ACC112 (cell line): ENCODE results near the gene ARHGAP45.
"Not testable (repeated sequence)": the region's sequence is repeated elsewhere in the genome, so short reads cannot be mapped to it uniquely, and the experiment has no call there.

Experiments
- H2AFZ ChIP-seq: fragments of 200-600 bp; sonication (generic); one replicate; pipeline ENCODE4 v1.6.0; 2017; ENCODE audit warnings: antibody characterized with exemption, low read length; ENCODE audit not compliant: unreplicated experiment
- H3K27ac ChIP-seq: fragments of 200-600 bp; sonication (generic); 2 replicates; pipeline ENCODE4 v1.5.1; 2014; ENCODE audit warnings: low read depth, mild to moderate bottlenecking, antibody characterized with exemption, low read length, moderate library complexity
- H3K27me3 ChIP-seq: fragments of 200-600 bp; sonication (generic); 2 replicates; pipeline ENCODE4 v1.6.1; 2014; ENCODE audit warnings: mild to moderate bottlenecking, antibody characterized with exemption, low read length, moderate library complexity, mixed read lengths; ENCODE audit not compliant: insufficient read depth
- H3K36me3 ChIP-seq: fragments of 200-600 bp; sonication (generic); 2 replicates; pipeline ENCODE4 v1.6.1; 2016; ENCODE audit warnings: mild to moderate bottlenecking, antibody characterized with exemption, low read length, moderate library complexity, mixed read lengths; ENCODE audit not compliant: insufficient read depth
- H3K4me1 ChIP-seq: fragments of 200-600 bp; sonication (generic); one replicate; pipeline ENCODE4 v1.6.1; 2016; ENCODE audit warnings: low read length, mixed read lengths; ENCODE audit not compliant: insufficient read depth, unreplicated experiment, control insufficient read depth
- H3K4me3 ChIP-seq: fragments of 200-600 bp; sonication (generic); 2 replicates; pipeline ENCODE4 v1.5.1; 2014; ENCODE audit warnings: mild to moderate bottlenecking, low read depth, low read length
- H3K79me2 ChIP-seq: fragments of 200-600 bp; sonication (generic); one replicate; pipeline ENCODE4 v1.6.0; 2016; ENCODE audit warnings: low read length; ENCODE audit not compliant: control insufficient read depth, unreplicated experiment, insufficient read depth

ARHGAP45 gene

GRCh38 chr19:1066748-1067340 is at the start of gene ARHGAP45:
TSS of gene ARHGAP45 (plus strand) at chr19:1067167. CDS start at chr19:1067406, 239 bp downstream.
- Histone ChIP-seq H3K27ac (no peak within 1 kb of the TSS), H3K36me3 (no peaks in the 10 kb centered on the region), H3K4me1 (no peaks in the 10 kb centered on the region), H3K27me3 (peaks cover 27% of the 10 kb centered on the region), H2AFZ (no peak within 1 kb of the TSS), H3K4me3 (peak within 1 kb of the TSS; percentile 60), H3K79me2 (no peaks in the 10 kb centered on the region)

DNA sequence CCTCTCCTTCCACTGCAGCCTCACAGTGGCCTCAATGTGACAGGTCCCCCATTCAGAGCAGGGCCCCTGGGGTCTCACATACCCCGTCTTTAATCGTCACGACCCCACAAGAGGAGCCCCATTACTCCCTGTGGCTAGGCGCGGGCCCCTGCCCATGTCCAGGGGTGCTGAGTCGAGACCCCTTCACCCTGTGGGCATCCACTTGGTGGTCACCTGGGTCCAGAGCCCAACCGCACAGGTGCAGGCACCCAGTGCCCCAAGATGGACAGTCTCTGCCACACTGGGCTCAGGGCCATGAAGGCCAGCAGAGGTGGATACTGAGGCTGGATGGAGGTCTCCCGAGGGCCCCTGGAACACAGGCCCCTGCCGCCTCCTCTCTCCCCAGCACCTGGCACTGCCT is 49.1 kb upstream of the ARHGAP45 start:
- Histone ChIP-seq H3K4me1 (peaks cover 27% of the 10 kb centered on the region), H3K4me3 (no peak overlapping the region), H3K79me2 (peaks cover 74% of the 10 kb centered on the region), H2AFZ (no peak overlapping the region), H3K27me3 (no peaks in the 10 kb centered on the region), H3K36me3 (no peaks in the 10 kb centered on the region), H3K27ac (no peak overlapping the region)

DNA sequence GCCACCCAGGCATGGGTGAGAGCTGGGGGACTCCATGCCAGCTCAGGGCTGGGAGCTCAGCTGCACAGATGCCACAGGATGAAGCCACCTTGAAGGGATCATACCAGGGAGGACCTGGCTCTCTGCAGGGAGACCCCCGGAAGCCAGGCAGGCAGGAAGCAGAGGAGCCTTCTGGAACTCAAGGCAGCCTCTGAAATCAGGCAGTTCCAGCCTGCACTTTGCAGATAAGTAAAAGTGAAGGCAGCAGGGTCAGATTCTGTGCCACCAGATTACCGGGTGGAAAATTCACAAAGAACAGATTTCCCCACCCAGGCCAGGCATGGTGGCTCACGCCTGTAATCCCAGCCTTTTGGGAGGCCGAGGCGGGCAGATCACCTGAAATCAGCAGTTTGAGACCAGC is 48.6 kb upstream of the ARHGAP45 start:
- H3K27me3 ChIP-seq = no peaks in the 10 kb centered on the region
- H3K4me3 ChIP-seq = peak overlapping the region; percentile 25; the same call in 1 of the 2 replicates
- no peak overlapping the region for H2AFZ ChIP-seq
- H3K79me2 ChIP-seq = peaks cover 74% of the 10 kb centered on the region
- H3K4me1 ChIP-seq = peaks cover 27% of the 10 kb centered on the region
- H3K36me3 ChIP-seq = no peaks in the 10 kb centered on the region
- no peak overlapping the region for H3K27ac ChIP-seq

DNA sequence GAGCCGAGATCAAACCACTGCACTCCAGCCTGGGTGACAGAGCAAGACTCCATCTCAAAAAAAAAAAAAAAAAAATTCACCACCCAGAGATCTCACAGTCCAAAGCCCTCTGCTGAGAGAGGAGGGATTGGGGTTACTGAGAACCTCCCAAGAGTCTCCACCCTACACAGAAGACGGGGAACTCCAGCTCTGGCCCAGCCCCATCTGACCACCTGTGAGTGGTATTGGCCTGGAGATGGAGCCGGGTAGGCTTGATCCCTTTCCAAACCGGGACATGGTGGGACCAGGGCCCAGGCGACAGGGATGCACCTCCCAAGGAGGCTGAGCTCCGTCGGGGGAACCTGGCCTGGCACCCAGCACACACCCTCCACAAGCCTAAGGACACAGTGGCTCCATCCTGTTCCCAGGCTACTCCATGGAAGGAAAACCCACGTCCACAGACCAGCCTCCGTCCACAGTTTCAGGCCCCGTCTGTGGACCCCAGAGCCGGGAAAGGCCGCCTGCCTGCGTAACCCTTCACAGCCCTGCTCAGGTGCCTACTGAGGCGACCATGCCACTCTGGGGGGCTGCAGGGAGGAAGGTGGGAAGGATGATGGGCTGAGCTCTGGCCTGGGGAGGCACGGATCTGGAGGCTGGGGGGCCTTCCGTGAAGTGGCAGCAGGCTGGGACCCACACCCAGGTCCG is 47.9 kb upstream of the ARHGAP45 start:
- Histone ChIP-seq H3K4me1 (peaks cover 27% of the 10 kb centered on the region), H3K36me3 (no peaks in the 10 kb centered on the region), H3K27ac (no peak overlapping the region), H3K79me2 (peaks cover 67% of the 10 kb centered on the region), H3K4me3 (peak overlapping the region; percentile 91), H3K27me3 (no peaks in the 10 kb centered on the region), H2AFZ (no peak overlapping the region)

DNA sequence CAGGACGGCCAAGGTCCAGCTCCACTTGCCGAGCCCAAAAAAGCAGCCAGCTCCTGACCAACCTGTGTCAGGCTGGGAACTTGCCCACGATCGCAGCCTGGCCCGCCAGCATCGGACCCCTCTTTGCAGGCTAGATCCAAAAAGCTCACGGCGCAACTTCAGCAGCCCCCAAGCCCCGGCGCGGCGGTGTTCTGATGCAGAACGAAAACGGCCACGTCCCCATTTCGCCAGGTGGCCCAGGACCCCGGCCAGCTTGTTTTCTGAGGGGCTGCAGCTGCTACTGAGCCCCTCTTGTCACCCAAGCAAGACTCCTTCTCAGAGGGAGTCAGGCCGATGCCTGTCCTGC is 47.4 kb upstream of the ARHGAP45 start:
- H3K79me2 ChIP-seq = peaks cover 62% of the 10 kb centered on the region
- no peak overlapping the region for H2AFZ ChIP-seq
- no peaks in the 10 kb centered on the region for H3K36me3 ChIP-seq
- no peaks in the 10 kb centered on the region for H3K27me3 ChIP-seq
- H3K4me3 ChIP-seq = peak overlapping the region; percentile 91
- H3K27ac ChIP-seq = no peak overlapping the region
- peaks cover 27% of the 10 kb centered on the region for H3K4me1 ChIP-seq

- no peaks in the 10 kb centered on the region for H3K27me3 ChIP-seq
- H3K4me1 ChIP-seq = peaks cover 27% of the 10 kb centered on the region
- H2AFZ ChIP-seq = no peak overlapping the region
- peak overlapping the region; percentile 91 for H3K4me3 ChIP-seq
- no peaks in the 10 kb centered on the region for H3K36me3 ChIP-seq
- H3K27ac ChIP-seq = peak overlapping the region; percentile 90; the same call in 1 of the 2 replicates
- peaks cover 56% of the 10 kb centered on the region for H3K79me2 ChIP-seq
Observed at GRCh38 chr19:1019980-1020867, 46.7 kb upstream of the ARHGAP45 start.

GRCh38 chr19:1020868-1021425 is 46.0 kb upstream of the ARHGAP45 start, which contains the start of gene TMEM259:
TSS of gene TMEM259 (minus strand) at chr19:1021123. CDS start at chr19:1020996, 127 bp downstream.
- Histone ChIP-seq H3K27ac (peak within 1 kb of the TSS; percentile 90), H3K36me3 (no peaks in the 10 kb centered on the region), H3K27me3 (no peaks in the 10 kb centered on the region), H3K79me2 (peaks cover 49% of the 10 kb centered on the region), H2AFZ (no peak within 1 kb of the TSS), H3K4me3 (peak within 1 kb of the TSS; percentile 91), H3K4me1 (peaks cover 27% of the 10 kb centered on the region)

- H2AFZ ChIP-seq, H3K27ac ChIP-seq, H3K4me1 ChIP-seq, H3K27me3 ChIP-seq, H3K36me3 ChIP-seq, H3K4me3 ChIP-seq: not testable (repeated sequence)
- peaks cover 40% of the 10 kb centered on the region for H3K79me2 ChIP-seq
Observed at GRCh38 chr19:1023883-1024188, 43.1 kb upstream of the ARHGAP45 start.

DNA sequence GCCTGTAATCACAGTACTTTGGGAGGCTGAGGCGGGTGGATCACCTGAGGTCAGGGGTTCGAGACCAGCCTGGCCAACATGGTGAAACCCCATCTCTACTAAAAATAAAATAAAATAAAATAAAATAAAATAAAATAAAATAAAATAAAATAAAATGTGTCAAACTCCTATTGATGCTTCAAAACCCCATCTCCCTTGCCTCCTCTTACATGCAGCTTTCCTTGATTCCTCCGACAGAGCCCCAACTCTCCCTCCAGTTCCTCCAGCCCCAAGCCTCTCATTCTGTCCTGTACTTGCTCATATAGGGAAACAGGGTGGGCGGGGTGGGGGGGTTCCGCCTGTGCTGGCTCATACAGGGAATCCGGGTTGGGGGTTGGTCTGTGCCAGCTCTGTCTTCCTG is 41.9 kb upstream of the ARHGAP45 start:
- H3K36me3 ChIP-seq, H3K27me3 ChIP-seq, H3K4me3 ChIP-seq, H3K4me1 ChIP-seq, H2AFZ ChIP-seq, H3K27ac ChIP-seq: not testable (repeated sequence)
- peaks cover 32% of the 10 kb centered on the region for H3K79me2 ChIP-seq

GRCh38 chr19:1025960-1026782 is 40.8 kb upstream of the ARHGAP45 start, which contains the start of gene CNN2:
TSS of gene CNN2 (plus strand) at chr19:1026608. CDS start at chr19:1026662, 54 bp downstream.
- H2AFZ ChIP-seq = peak within 1 kb of the TSS; percentile 89
- peaks cover 30% of the 10 kb centered on the region for H3K79me2 ChIP-seq
- H3K27ac ChIP-seq = peak within 1 kb of the TSS; percentile 59
- H3K4me1 ChIP-seq = peaks cover 5% of the 10 kb centered on the region
- peak within 1 kb of the TSS; percentile 84 for H3K4me3 ChIP-seq
- H3K36me3 ChIP-seq = no peaks in the 10 kb centered on the region
- H3K27me3 ChIP-seq = no peaks in the 10 kb centered on the region
